ENCODE results near the gene SLC36A4.

DNA sequence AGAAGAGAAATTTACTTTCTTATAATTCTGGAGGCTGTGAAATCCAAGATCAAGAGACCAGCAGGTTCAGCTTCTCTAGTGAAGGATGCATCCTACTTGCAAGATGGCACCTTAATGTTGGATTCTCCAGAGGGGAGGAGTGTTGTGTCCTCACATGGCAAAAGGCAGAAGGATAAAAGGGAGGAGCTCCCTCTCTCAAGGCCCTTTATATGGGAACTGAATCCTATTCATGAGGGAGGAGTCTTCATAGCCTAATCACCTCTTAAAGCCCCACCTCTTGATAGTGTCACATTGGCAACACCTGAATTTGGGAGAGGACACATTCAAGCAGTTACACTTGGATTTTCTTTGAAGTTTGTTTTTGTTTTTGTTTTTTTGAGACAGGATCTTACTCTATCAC lies 79.5 kb downstream of the SLC36A4 start:
- TF ChIP-seq, protein P1, sequence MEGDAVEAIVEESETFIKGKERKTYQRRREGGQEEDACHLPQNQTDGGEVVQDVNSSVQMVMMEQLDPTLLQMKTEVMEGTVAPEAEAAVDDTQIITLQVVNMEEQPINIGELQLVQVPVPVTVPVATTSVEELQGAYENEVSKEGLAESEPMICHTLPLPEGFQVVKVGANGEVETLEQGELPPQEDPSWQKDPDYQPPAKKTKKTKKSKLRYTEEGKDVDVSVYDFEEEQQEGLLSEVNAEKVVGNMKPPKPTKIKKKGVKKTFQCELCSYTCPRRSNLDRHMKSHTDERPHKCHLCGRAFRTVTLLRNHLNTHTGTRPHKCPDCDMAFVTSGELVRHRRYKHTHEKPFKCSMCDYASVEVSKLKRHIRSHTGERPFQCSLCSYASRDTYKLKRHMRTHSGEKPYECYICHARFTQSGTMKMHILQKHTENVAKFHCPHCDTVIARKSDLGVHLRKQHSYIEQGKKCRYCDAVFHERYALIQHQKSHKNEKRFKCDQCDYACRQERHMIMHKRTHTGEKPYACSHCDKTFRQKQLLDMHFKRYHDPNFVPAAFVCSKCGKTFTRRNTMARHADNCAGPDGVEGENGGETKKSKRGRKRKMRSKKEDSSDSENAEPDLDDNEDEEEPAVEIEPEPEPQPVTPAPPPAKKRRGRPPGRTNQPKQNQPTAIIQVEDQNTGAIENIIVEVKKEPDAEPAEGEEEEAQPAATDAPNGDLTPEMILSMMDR (conservative IDR thresholded peaks at IDR 0.05; ENCODE audit: low read length), result no peak
- TF ChIP-seq EZH2phosphoT487 (IDR thresholded peaks at IDR 0.05; ENCODE audit: borderline replicate concordance), result no peak
